Mammary epithelial cell (primary cell): ENCODE measurements around the gene KLRC4.

ENCODE experiments used
- EZH2 ChIP-seq: IDR thresholded peaks from 2 replicates; pipeline ENCODE4 v1.6.1; 2012; ENCODE audit warnings: low read length, inconsistent platforms, borderline replicate concordance
- TF ChIP-seq, protein P1 (sequence below), 2 donors: IDR thresholded peaks in 1 of 2; conservative IDR thresholded peaks in 1 of 2; 2 replicates each; pipeline ENCODE4 v1.5.1; 2011 to 2012; ENCODE audit warnings: inconsistent platforms in 2 of 2, low read length in 2 of 2, mild to moderate bottlenecking in 2 of 2, control low read depth in 1 of 2, low read depth in 1 of 2; ENCODE audit not compliant: insufficient read depth in 1 of 2; ENCODE audit errors: extremely low read depth in 1 of 2

GRCh38 chr12:10358969-10359368, 50.6 kb downstream of the KLRC4 start:
- TF ChIP-seq, protein P1, sequence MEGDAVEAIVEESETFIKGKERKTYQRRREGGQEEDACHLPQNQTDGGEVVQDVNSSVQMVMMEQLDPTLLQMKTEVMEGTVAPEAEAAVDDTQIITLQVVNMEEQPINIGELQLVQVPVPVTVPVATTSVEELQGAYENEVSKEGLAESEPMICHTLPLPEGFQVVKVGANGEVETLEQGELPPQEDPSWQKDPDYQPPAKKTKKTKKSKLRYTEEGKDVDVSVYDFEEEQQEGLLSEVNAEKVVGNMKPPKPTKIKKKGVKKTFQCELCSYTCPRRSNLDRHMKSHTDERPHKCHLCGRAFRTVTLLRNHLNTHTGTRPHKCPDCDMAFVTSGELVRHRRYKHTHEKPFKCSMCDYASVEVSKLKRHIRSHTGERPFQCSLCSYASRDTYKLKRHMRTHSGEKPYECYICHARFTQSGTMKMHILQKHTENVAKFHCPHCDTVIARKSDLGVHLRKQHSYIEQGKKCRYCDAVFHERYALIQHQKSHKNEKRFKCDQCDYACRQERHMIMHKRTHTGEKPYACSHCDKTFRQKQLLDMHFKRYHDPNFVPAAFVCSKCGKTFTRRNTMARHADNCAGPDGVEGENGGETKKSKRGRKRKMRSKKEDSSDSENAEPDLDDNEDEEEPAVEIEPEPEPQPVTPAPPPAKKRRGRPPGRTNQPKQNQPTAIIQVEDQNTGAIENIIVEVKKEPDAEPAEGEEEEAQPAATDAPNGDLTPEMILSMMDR (conservative IDR thresholded peaks at IDR 0.05 in 1 of 2, IDR thresholded peaks at IDR 0.05 in 1 of 2; ENCODE audit: extremely low read depth in 1 of 2, insufficient read depth in 1 of 2, low read depth in 1 of 2, low read length in 2 of 2), result no peak
- no peak for TF ChIP-seq EZH2
